ENCODE measurements around the gene VILL. TPM values are rescaled to one million over a fixed set of nuclear protein-coding genes. Genes with fewer than 3 reads are reported as not detected.

The VILL gene
- total RNA-seq, 2 experiments from 2014 or later = 11.4 to 11.7 TPM

GRCh38 chr3:37973246-37974054 is 17.1 kb upstream of the VILL start:
- Mint-ChIP-seq H3K36me3 (ENCODE audit: low read depth) (no peaks in the 10 kb centered on the region), H3K4me3 (no peak overlapping the region), H3K27ac (no peak overlapping the region), H3K27me3 (no peaks in the 10 kb centered on the region), H3K4me1 (ENCODE audit: low read depth) (peaks cover 4% of the 10 kb centered on the region), H3K9me3 (no peaks in the 10 kb centered on the region)
- no peak for TF ChIP-seq CTCF (IDR thresholded peaks at IDR 0.05)
- POLR2A ChIA-PET = interaction anchor here (0.9 kb wide), 1 partner anchor 24 kb away, joined by 3 read pairs; no protein-coding TSS in a partner anchor
- ATAC-seq (no peak), DNase-seq (no peak)
- CTCF ChIA-PET = interaction anchor here (0.7 to 5.6 kb wide), 14 partner anchors 11 to 143 kb away, joined by 3 to 65 read pairs (median 6); no protein-coding TSS in a partner anchor
- intact Hi-C loops (cut with micrococcal nuclease) = no loop called here

- no peak overlapping the region for H3K27ac Mint-ChIP-seq
- DNase-seq = peak; percentile 83
- no peaks in the 10 kb centered on the region for H3K36me3 Mint-ChIP-seq (ENCODE audit: low read depth)
- ATAC-seq = peak; percentile 98
- H3K9me3 Mint-ChIP-seq = no peaks in the 10 kb centered on the region
- intact Hi-C loops (cut with micrococcal nuclease) = no loop called here
- peaks cover 4% of the 10 kb centered on the region for H3K4me1 Mint-ChIP-seq (ENCODE audit: low read depth)
- peak; percentile 83 for TF ChIP-seq CTCF (IDR thresholded peaks at IDR 0.05)
- ChIA-PET POLR2A (interaction anchor here (0.8 to 0.9 kb wide), 2 partner anchors 16 to 23 kb away, joined by 3 read pairs; no protein-coding TSS in a partner anchor), CTCF (interaction anchor here (0.5 to 5.6 kb wide), 41 partner anchors 11 to 506 kb away, joined by 3 to 65 read pairs (median 4); partner anchors contain the start of genes ACAA1, DLEC1 and XYLB)
- H3K27me3 Mint-ChIP-seq = no peaks in the 10 kb centered on the region
- no peak overlapping the region for H3K4me3 Mint-ChIP-seq
These were observed 16.2 kb upstream of the VILL start for GRCh38 chr3:37974121-37975083.

- no peaks in the 10 kb centered on the region for H3K27me3 Mint-ChIP-seq
- no peak for ATAC-seq
- no peaks in the 10 kb centered on the region for H3K9me3 Mint-ChIP-seq
- H3K36me3 Mint-ChIP-seq (ENCODE audit: low read depth) = no peaks in the 10 kb centered on the region
- CTCF ChIA-PET = interaction anchor here (1.1 to 3.0 kb wide), 6 partner anchors 14 to 138 kb away, joined by 4 to 21 read pairs (median 10); no protein-coding TSS in a partner anchor
- POLR2A ChIA-PET = interaction anchor here (0.7 to 1.0 kb wide), 2 partner anchors 13 kb away, joined by 3 to 4 read pairs; no protein-coding TSS in a partner anchor
- peaks cover 3% of the 10 kb centered on the region for H3K4me1 Mint-ChIP-seq (ENCODE audit: low read depth)
- H3K4me3 Mint-ChIP-seq = no peak overlapping the region
- TF ChIP-seq CTCF (IDR thresholded peaks at IDR 0.05) = no peak
- DNase-seq = no peak
- no peak overlapping the region for H3K27ac Mint-ChIP-seq
- intact Hi-C loops (cut with micrococcal nuclease) = no loop called here
These were observed 10.8 kb upstream of the VILL start for GRCh38 chr3:37979541-37980461.

GRCh38 chr3:37980462-37981347 is 9.9 kb upstream of the VILL start:
- H3K36me3 Mint-ChIP-seq (ENCODE audit: low read depth) = no peaks in the 10 kb centered on the region
- intact Hi-C loops (cut with micrococcal nuclease) = no loop called here
- CTCF ChIA-PET = interaction anchor here (1.1 to 3.0 kb wide), 5 partner anchors 14 to 137 kb away, joined by 4 to 21 read pairs (median 11); no protein-coding TSS in a partner anchor

More at GRCh38 chr3:37980462-37981347, 9.9 kb upstream of the VILL start:
- TF ChIP-seq CTCF (IDR thresholded peaks at IDR 0.05) = no peak
- no peak overlapping the region for H3K4me3 Mint-ChIP-seq
- ATAC-seq (no peak), DNase-seq (no peak)
- no peak overlapping the region for H3K27ac Mint-ChIP-seq
- H3K27me3 Mint-ChIP-seq = no peaks in the 10 kb centered on the region
- no peaks in the 10 kb centered on the region for H3K9me3 Mint-ChIP-seq
- POLR2A ChIA-PET = interaction anchor here (1.0 kb wide), 1 partner anchor 12 kb away, joined by 3 read pairs; no protein-coding TSS in a partner anchor
- H3K4me1 Mint-ChIP-seq (ENCODE audit: low read depth) = no peaks in the 10 kb centered on the region
